ENCODE results near the gene NAV2.

NAV2 gene

GRCh38 chr11:19813158-19813879 is 100.7 kb downstream of the NAV2 start:
- no peak for DNase-seq

DNA sequence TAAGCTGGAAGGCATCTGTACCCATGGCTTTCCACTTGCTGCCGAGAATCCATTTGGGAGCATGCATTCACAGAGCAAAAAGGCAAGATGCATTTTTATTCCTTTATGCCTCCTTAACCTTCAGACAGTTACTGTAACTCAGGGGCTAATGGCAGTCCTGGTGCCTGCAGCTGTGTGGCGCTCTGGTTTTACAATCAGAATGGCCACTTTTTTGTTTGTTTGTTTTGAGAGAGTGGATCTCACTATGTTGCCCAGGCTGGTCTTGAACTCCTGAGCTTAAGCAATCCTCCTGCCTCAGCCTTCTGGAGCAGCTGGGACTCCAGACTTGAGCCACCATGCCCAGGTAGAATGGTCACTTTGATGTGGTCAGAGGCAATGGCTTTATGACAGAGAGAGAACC is 101.8 kb downstream of the NAV2 start:
- no peak for DNase-seq

GRCh38 chr11:19816040-19816439 is 103.4 kb downstream of the NAV2 start:
- no peak for DNase-seq

DNA sequence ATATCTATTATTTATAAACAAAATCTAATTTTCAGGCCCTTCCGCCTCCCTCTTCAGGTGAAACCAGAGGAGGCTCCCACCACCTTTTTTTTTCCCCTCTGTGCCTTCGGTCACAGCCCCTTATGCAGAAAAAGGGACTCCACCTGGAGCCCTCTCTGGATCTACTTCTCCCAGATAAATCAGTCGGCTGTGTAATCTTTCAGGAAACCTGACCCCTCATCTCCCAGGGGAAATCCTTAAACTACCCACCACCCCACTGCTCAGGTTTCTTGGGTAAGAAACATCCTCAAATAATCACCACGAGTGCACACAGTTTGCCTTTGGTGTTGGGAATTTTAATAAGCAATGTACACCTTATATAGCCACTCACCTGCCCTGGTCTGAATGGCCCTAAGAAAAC is 104.2 kb downstream of the NAV2 start:
- DNase-seq, result no peak

GRCh38 chr11:19817265-19817851 is 104.7 kb downstream of the NAV2 start:
- no peak for DNase-seq

GRCh38 chr11:19817870-19818269 is 105.2 kb downstream of the NAV2 start:
- no peak for DNase-seq

GRCh38 chr11:19818619-19819018 is 106.0 kb downstream of the NAV2 start:
- no peak for DNase-seq

DNA sequence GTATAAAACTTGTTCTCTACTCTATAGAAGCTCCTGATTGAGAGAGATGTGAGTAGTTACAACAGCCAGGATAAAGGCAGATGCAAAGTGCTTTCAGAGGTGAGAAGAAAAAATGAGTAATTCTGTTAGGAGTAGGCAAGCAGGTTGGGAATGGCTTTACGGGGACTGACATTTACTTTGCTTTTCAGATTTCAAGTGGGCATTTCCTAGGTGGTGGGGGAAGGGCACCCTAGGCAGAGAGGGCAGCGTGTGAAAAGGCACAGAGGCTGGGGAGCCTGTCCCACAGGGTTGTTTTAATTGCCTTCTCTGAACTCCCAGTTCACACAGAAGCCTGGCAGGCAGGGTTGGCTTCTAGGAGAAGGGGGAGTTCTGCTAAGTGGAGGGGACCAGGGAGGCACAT is 106.5 kb downstream of the NAV2 start:
- DNase-seq, result no peak

DNA sequence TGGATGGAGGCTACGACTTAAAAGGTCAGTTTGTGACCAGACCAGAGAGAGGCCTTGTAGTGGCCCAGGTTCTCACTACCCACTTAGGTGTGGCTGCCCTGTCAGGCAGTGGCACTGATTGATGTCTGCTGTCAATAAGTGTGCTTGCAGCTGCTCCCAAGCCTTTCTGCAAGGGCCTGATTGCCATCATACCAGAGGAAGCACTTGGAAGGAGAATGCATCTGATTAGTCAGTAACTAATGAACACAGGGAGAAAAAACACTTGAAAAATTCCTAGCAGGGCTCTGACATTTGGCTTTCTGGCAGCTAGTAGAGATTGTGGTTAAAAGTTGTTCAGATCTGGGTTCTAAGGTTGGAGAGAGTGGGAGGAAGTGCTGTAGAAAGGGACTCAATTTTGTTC is 107.5 kb downstream of the NAV2 start:
- DNase-seq, result no peak

GRCh38 chr11:19821412-19821875 is 108.8 kb downstream of the NAV2 start:
- no peak for DNase-seq

DNA sequence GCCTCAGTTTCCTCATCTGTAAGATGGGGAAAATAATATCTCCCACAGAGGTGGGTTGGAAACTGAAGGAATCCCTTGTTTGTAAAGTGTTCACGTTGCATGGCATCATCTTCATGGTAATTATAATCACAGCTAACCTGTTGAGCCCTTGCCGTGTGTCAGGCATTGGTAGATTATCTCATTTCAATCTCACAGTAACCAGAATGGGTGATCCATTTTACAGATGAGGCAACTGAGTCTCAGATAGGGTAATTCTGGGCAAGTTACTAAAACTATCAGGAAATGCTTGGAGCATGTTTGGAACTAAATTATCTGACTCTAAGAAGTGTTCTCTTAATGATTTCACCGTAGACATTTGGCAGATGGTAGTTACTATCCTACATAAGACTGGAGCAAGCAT is 109.4 kb downstream of the NAV2 start:
- no peak for DNase-seq

GRCh38 chr11:19822531-19822930 is 109.9 kb downstream of the NAV2 start:
- no peak for DNase-seq

- no peak for DNase-seq
These were observed 114.0 kb downstream of the NAV2 start for GRCh38 chr11:19826606-19827005.

DNA sequence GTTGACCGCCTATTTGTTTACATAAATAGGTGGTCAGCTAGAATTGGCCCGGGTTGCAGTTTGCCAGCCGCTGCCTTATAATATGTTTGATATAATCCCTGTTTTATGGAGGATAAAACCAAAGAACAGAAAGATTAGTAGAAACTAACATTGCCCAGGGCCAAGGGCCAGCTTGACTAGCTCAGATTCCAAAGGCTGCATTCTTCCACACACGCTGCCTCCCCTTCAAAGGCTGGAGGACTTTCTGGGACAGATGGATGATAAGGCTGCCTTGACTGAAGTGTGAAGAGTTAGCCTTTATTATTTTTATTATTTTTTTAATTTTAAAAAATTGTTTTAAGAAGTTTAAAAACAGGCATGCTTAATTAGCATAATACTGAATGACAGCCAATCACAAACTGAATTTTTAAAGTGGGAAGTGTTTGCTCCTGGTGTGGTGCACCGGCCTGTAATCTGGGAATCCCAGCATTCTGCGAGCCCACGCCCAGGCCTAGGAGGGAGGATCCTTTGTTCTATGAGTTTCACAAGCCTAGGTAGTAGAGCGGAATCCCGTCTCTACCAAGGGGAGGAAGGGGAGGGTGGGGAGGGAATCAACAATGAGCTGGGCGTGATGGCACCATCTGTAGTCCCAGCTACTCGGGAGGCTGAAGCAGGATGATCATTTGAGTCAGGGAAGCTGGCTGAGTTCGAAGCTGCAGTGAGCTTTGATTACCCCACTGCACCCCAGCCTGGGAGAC is 114.9 kb downstream of the NAV2 start:
- DNase-seq, result no peak

DNA sequence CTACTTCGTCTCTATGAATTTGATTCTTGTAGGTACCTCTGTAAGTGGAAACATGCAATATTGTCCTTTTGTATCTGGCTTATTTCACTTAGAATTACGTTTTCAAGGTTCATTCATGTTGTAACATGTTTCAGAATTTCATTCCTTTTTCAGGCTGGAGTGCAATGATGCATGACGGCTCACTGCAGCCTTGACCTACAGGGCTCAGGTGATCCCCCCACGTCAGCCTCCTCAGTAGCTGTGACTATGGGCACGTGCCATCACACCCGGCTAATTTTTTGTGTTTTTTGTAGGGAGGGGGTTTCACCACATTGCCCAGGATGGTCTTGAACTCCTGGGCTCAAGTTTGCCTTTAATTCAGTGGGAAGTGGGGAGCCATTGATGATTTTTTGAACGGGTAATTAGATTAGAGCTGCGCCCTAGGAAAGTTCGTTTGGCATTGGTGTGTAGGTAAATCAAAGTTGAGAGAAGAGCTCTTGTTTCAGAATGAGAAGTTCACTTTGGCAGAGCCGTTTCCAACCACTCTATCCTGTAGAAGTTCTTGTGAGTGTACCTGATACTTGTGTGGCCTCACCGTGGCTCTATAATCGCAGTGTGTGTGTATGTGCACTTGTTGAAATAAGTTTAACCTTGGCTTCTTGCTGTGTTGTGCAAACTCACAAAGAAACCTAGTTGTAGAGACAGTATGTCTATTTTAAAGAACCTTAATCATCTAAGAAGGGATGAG is 115.9 kb downstream of the NAV2 start:
- DNase-seq, result no peak

- no peak for DNase-seq
These were observed 116.6 kb downstream of the NAV2 start for GRCh38 chr11:19829109-19829837.

- no peak for DNase-seq
These were observed 119.6 kb downstream of the NAV2 start for GRCh38 chr11:19832086-19832750.

DNA sequence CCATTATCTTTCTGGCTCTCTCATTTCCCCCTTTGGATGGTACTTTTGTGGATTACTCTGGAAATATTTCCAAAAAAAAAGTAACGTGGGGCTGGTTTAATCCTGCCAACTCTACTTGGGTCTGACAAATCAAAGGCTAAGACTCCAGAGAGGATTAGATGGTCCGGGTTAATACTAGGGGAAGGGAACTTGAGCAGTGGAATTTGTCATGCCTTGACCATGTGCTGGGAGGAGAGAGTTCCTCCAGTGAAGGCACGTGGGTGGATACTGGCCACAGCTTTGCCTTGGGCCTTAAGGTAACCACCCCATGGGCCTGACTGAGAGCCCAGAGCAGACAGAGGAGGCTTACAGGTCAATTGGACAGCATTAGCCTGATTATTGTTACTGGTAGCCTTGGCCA is 120.3 kb downstream of the NAV2 start:
- DNase-seq, result no peak

- no peak for DNase-seq
These were observed 122.1 kb downstream of the NAV2 start for GRCh38 chr11:19834771-19835170.

DNA sequence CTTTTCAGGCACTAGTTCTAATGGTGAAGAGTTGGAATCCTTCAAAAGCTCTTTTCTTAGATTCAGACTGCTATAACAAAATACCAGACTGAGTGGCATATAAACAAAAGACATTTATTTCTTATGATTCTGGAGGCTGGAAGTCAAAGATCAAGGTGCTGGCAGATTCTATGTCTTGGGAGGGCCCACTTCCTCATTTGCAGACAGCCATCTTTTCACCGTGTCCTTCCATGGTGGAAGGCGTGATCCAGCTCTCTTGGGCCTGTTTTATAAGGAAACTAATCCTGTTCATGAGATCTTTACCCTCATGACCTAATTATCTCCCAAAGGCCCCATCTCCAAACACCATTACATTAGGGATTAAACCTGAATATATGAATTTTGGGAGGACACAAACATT is 124.0 kb downstream of the NAV2 start:
- DNase-seq, result no peak

GRCh38 chr11:19838994-19839768 is 126.5 kb downstream of the NAV2 start:
- DNase-seq, result no peak

Data from right hindlimb (tissue), 1 donor.